RPMI8226 (cell line): Measurements from ENCODE around the gene TMEM209.
"Not testable (repeated sequence)": the region's sequence is repeated elsewhere in the genome, so short reads cannot be mapped to it uniquely, and the experiment has no call there.

ENCODE experiments used
- DNase-seq: peaks from one replicate; pipeline ENCODE4 v3.0.0-alpha.2; 2015

Gene TMEM209

GRCh38 chr7:130205084-130205947, at the start of gene TMEM209:
Gene TMEM209, minus strand, starts transcription at chr7:130205406. Its CDS starts 31 bp downstream, at chr7:130205375.
- DNase-seq: peak; percentile 100

- DNase-seq: peak; percentile 35
Observed at GRCh38 chr7:130254555-130254954, 49.3 kb upstream of the TMEM209 start.

- DNase-seq: not testable (repeated sequence)
Observed at GRCh38 chr7:130249626-130250025, 44.4 kb upstream of the TMEM209 start.

GRCh38 chr7:130248842-130249241, 43.6 kb upstream of the TMEM209 start:
- DNase-seq: not testable (repeated sequence)

- DNase-seq: not testable (repeated sequence)
Observed at GRCh38 chr7:130246491-130246890, 41.3 kb upstream of the TMEM209 start.

- DNase-seq: peak; percentile 71
Observed at GRCh38 chr7:130243486-130243885, 38.3 kb upstream of the TMEM209 start.

- DNase-seq: peak; percentile 60
Observed at GRCh38 chr7:130242198-130243014, 37.2 kb upstream of the TMEM209 start.

GRCh38 chr7:130240240-130240639, 35.0 kb upstream of the TMEM209 start:
- DNase-seq: no peak

- not testable (repeated sequence) for DNase-seq
Observed at GRCh38 chr7:130236361-130236760, 31.2 kb upstream of the TMEM209 start.

- DNase-seq: no peak
Observed at GRCh38 chr7:130234078-130234477, 28.9 kb upstream of the TMEM209 start.

- no peak for DNase-seq
Observed at GRCh38 chr7:130232209-130232608, 27.0 kb upstream of the TMEM209 start.

GRCh38 chr7:130231792-130232191, 26.6 kb upstream of the TMEM209 start:
- DNase-seq: no peak

GRCh38 chr7:130229981-130230380, 24.8 kb upstream of the TMEM209 start:
- DNase-seq: not testable (repeated sequence)

- DNase-seq: peak; percentile 37
Observed at GRCh38 chr7:130228840-130229502, 23.8 kb upstream of the TMEM209 start.

GRCh38 chr7:130227883-130228575, 22.8 kb upstream of the TMEM209 start:
- DNase-seq: no peak

GRCh38 chr7:130226333-130226732, 21.1 kb upstream of the TMEM209 start:
- DNase-seq: no peak

GRCh38 chr7:130224923-130225322, 19.7 kb upstream of the TMEM209 start:
- peak; percentile 44 for DNase-seq

GRCh38 chr7:130224210-130224609, 19.0 kb upstream of the TMEM209 start:
- no peak for DNase-seq

- DNase-seq: peak; percentile 78
Observed at GRCh38 chr7:130223646-130224045, 18.4 kb upstream of the TMEM209 start.

GRCh38 chr7:130221746-130222145, 16.5 kb upstream of the TMEM209 start:
- no peak for DNase-seq

- DNase-seq: no peak
Observed at GRCh38 chr7:130219871-130220270, 14.7 kb upstream of the TMEM209 start.

GRCh38 chr7:130218806-130219620, 13.8 kb upstream of the TMEM209 start:
- DNase-seq: no peak
